A673 (cell line): ENCODE results near the gene RNF38. TPM values are rescaled to one million over a fixed set of nuclear protein-coding genes. Genes with fewer than 3 reads are reported as not detected.

ENCODE experiments used
- BruUV-seq: library from RNA; stranded (reverse); fragments of 400-500 nt; replicated peaks from 2 replicates; lab custom pipeline; 2021; lab: Mats Ljungman, UMichigan
- CTCF ChIA-PET: fragments of 300-600 bp; sonication (Branson Sonifier 250); formaldehyde crosslinking; loops from one replicate; lab custom pipeline; 2022; ENCODE audit warnings: antibody characterized with exemption; lab: Charles Lee
- POLR2A ChIA-PET: fragments of 300-600 bp; sonication (Branson Sonifier 250); formaldehyde crosslinking; loops from one replicate; lab custom pipeline; 2022; ENCODE audit warnings: antibody characterized with exemption; ENCODE audit not compliant: low non-redundant PET; lab: Charles Lee
- DNase-seq: peaks from one replicate; pipeline ENCODE4 v3.0.0-alpha.2; 2015; ENCODE audit warnings: low spot score
- H3K27ac ChIP-seq: fragments of 200-600 bp; sonication (generic); 2 replicates; pipeline ENCODE4 v1.5.1; 2016; ENCODE audit warnings: mixed run types, low read depth, mild to moderate bottlenecking, mixed read lengths, antibody characterized with exemption, low read length; ENCODE audit not compliant: poor library complexity, severe bottlenecking
- H3K27me3 ChIP-seq: fragments of 200-600 bp; sonication (generic); replicated peaks from 2 replicates; pipeline ENCODE4 v1.6.1; 2017; ENCODE audit warnings: mixed run types, low read depth, mild to moderate bottlenecking, mixed read lengths, antibody characterized with exemption, low read length; ENCODE audit not compliant: insufficient read depth, poor library complexity
- H3K36me3 ChIP-seq: fragments of 200-600 bp; sonication (generic); 2 replicates; pipeline ENCODE4 v1.6.1; 2016; ENCODE audit warnings: mixed run types, mild to moderate bottlenecking, mixed read lengths, antibody characterized with exemption, low read length; ENCODE audit not compliant: insufficient read depth, poor library complexity, severe bottlenecking
- H3K4me1 ChIP-seq: fragments of 200-600 bp; sonication (generic); 2 replicates; pipeline ENCODE4 v1.6.1; 2017; ENCODE audit warnings: mixed run types, mild to moderate bottlenecking, mixed read lengths, antibody characterized with exemption, low read length; ENCODE audit not compliant: insufficient read depth, poor library complexity, severe bottlenecking
- H3K4me3 ChIP-seq: fragments of 200-600 bp; sonication (generic); 2 replicates; pipeline ENCODE4 v1.5.1; 2016; ENCODE audit warnings: low read depth, mixed run types, mild to moderate bottlenecking, mixed read lengths, low read length; ENCODE audit not compliant: poor library complexity, severe bottlenecking
- H3K9me3 ChIP-seq: fragments of 200-600 bp; sonication (generic); 2 replicates; pipeline ENCODE4 v1.6.1; 2016; ENCODE audit warnings: mixed run types, low read depth, mild to moderate bottlenecking, mixed read lengths, antibody characterized with exemption, low read length; ENCODE audit not compliant: poor library complexity, severe bottlenecking
- EZH2 ChIP-seq: fragments of 200-600 bp; sonication (generic); IDR thresholded peaks from 2 replicates; pipeline ENCODE4 v1.6.1; 2017; ENCODE audit warnings: borderline replicate concordance, low read depth, mild to moderate bottlenecking, mixed read lengths, antibody characterized with exemption, low read length; ENCODE audit not compliant: poor library complexity, severe bottlenecking
- intact Hi-C: fragments of 100-400 bp; cut with micrococcal nuclease; formaldehyde crosslinking; loops from one replicate; pipeline ENCODE4 v1.10.0; 2022; ENCODE audit not compliant: unreplicated experiment
- total RNA-seq: library from RNA; stranded (reverse); gene quantifications from 2 replicates; pipeline ENCODE4 v1.2.3, GENCODE V29; 2021
- TF ChIP-seq, protein P1 (sequence below): fragments of 300-800, 200-600 bp; sonication (generic); conservative IDR thresholded peaks from 2 replicates; pipeline ENCODE4 v1.5.1; 2017; ENCODE audit warnings: low read depth, mild to moderate bottlenecking, antibody characterized with exemption, low read length, moderate library complexity, mixed read lengths

The RNF38 gene
- total RNA-seq, 1 experiment from 2014 or later = 26.6 TPM

DNA sequence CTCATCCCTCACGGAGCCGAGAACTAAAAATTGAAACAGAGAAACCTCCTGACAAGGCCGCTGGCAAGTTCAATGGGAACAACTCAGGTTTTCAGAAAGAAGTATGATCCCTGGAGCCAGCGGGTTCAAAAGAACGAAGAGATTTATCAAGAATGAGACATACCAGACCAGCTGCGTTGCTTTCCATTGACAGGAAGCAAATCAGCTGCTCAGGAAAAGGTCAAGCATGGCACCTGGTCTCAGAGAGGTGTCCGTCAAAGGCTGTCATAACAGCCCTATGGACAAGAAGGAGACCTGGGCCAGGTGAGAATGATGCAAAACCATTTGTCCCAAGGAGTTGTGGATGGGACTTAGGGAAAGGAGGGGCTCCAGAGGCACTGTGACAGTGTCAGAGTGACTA is 106.9 kb downstream of the RNF38 start:
- ChIA-PET CTCF (no interaction called here), POLR2A (no interaction called here)
- H3K4me1 ChIP-seq = no peaks in the 10 kb centered on the region
- DNase-seq = no peak
- no peaks in the 10 kb centered on the region for H3K9me3 ChIP-seq
- H3K4me3 ChIP-seq = no peak overlapping the region
- no peak for TF ChIP-seq EZH2
- TF ChIP-seq, protein P1, sequence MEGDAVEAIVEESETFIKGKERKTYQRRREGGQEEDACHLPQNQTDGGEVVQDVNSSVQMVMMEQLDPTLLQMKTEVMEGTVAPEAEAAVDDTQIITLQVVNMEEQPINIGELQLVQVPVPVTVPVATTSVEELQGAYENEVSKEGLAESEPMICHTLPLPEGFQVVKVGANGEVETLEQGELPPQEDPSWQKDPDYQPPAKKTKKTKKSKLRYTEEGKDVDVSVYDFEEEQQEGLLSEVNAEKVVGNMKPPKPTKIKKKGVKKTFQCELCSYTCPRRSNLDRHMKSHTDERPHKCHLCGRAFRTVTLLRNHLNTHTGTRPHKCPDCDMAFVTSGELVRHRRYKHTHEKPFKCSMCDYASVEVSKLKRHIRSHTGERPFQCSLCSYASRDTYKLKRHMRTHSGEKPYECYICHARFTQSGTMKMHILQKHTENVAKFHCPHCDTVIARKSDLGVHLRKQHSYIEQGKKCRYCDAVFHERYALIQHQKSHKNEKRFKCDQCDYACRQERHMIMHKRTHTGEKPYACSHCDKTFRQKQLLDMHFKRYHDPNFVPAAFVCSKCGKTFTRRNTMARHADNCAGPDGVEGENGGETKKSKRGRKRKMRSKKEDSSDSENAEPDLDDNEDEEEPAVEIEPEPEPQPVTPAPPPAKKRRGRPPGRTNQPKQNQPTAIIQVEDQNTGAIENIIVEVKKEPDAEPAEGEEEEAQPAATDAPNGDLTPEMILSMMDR = no peak
- no TSS peak for BruUV-seq
- no peak overlapping the region for H3K27ac ChIP-seq
- no peaks in the 10 kb centered on the region for H3K36me3 ChIP-seq
- intact Hi-C loops = no loop called here
- H3K27me3 ChIP-seq = no peaks in the 10 kb centered on the region

DNA sequence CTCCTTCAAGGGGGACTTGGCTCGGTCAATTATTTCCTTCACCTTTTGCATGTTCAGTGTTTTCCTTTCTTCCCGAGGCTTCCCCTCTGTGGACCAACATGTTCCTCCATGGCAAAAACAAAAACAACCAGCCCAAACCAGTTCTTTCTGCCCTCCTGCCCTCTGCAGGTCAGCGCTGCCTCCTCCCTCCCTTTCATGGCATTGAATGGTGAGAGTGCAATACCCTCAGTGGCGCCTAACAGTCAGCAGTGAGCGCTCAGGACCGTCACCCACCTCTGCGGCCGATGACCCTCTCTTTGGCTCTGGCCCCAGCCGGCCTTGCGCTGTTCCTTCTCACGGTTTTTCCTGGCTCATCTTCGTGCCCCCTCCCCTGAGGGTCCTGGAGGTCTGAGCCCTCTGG is 107.4 kb downstream of the RNF38 start:
- no peak for DNase-seq
- Histone ChIP-seq H3K4me1 (no peaks in the 10 kb centered on the region), H3K4me3 (no peak overlapping the region), H3K36me3 (no peaks in the 10 kb centered on the region), H3K27me3 (no peaks in the 10 kb centered on the region), H3K27ac (no peak overlapping the region), H3K9me3 (no peaks in the 10 kb centered on the region)
- no TSS peak for BruUV-seq
- ChIA-PET POLR2A (no interaction called here), CTCF (no interaction called here)
- no peak for TF ChIP-seq EZH2
- TF ChIP-seq, protein P1 = no peak
- intact Hi-C loops = no loop called here

DNA sequence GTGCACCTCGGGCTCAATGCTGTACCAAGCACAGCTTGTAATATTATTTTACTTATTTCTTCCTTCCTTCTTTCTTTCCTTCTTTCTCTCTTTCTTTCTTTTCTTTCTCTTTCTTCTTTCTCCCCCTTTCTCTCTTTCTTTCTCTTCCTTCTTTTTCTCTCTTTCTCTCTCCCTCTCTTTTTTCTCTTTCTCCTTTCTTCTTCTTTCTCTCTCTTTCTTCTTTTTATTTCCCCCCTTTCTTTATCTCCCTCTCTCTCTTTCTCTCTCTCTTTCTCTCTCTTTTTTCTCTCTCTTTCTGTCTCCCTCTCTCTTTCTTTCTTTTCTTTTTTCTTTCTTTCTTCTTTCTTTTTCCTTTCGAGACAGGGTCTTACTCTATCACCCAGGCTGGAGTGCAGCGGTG is 109.1 kb downstream of the RNF38 start:
- ChIA-PET CTCF (no interaction called here), POLR2A (interaction anchor here (0.7 kb wide), 1 partner anchor 1589 kb away, joined by 4 read pairs; no protein-coding TSS in a partner anchor)
- no peak overlapping the region for H3K27ac ChIP-seq
- no peaks in the 10 kb centered on the region for H3K4me1 ChIP-seq
- no peaks in the 10 kb centered on the region for H3K36me3 ChIP-seq
- intact Hi-C loops = no loop called here
- TF ChIP-seq, protein P1 = no peak
- no peak for TF ChIP-seq EZH2
- H3K27me3 ChIP-seq = no peaks in the 10 kb centered on the region
- no TSS peak for BruUV-seq
- no peak for DNase-seq
- H3K4me3 ChIP-seq = no peak overlapping the region
- H3K9me3 ChIP-seq = no peaks in the 10 kb centered on the region
